Endometrial microvascular endothelial cells (primary cell): ENCODE data around the gene CDCA3. TPM values are rescaled to one million over a fixed set of nuclear protein-coding genes. Genes with fewer than 3 reads are reported as not detected.

ENCODE experiments used
- in situ Hi-C: cut with HindIII; loops from 2 replicates; pipeline ENCODE4 v1.10.0; 2017; ENCODE audit warnings: low sequenced_read_pairs, low pct_unique_long_range_greater_than_20kb; ENCODE audit errors: inconsistent ontology term
- total RNA-seq: library from RNA; depleted of rRNA; stranded (reverse); fragments of >200 nt; gene quantifications from one replicate; pipeline ENCODE4 v1.2.3, GENCODE V29; 2015; ENCODE audit errors: inconsistent ontology term

CDCA3 gene
- total RNA-seq, 1 donor from 2014 or later: 50.0 TPM

DNA sequence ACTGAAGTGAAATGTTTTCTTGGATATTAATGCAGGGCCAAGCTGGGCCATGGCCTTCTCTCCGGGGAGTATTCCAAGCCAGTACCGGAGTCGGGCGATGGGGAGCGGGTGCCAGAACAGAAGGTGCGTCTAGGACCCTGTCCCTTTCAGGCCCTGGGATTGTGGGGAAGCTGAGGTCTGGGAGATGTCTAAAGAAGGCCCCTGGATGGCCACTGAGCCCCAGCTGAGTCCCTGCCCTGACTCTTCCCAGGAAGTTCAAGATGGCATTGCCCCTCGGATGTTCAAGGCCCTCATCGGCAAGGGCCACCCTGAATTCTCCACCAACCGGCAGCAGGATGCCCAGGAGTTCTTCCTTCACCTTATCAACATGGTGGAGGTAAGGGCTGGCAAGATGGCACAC, 9.0 kb upstream of the CDCA3 start:
- in situ Hi-C loops: no loop called here

DNA sequence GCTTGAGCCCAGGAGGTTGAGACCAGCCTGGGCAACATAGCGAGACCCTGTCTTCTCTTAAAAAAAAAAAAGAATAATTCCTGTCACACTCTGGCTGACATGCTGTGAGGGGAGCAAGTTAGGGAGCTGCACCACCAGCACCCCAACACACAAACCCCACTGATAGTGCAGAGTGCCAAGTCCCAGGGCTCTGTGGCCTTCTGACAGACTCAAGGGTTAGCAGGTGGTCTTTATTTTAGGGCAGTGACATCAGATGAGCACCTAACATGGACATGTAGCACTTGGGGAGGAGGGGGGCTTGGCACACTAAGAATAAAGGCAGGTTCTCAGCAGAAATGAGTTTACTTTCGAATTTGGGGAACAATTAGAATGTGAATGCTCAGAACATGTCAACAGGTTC, 7.7 kb upstream of the CDCA3 start:
- in situ Hi-C loops: no loop called here

GRCh38 chr12:6855322-6855721, 4.2 kb upstream of the CDCA3 start:
- in situ Hi-C loops: no loop called here

DNA sequence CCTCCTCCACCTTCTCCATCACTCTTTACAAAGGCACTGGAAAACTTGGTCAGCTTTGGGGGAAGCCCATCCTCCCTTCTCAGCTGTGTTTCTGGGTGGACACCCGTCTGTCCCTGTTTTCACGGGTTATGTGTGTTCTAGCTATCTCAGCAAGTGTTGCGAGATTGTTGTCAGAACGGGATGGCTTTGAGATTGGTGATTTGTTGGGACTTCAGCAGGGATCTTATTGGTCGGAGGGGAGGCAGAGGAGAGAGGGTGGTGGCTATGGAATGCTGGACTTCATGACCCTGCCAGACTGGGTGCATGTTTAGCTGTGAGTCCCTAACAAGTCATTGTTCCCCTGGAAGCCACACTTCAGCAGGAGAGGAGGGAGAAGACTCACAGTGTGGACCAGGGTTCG, 3.0 kb upstream of the CDCA3 start:
- in situ Hi-C loops: no loop called here

- in situ Hi-C loops: no loop called here
Observed at GRCh38 chr12:6853626-6854025, 2.5 kb upstream of the CDCA3 start.

- in situ Hi-C loops: no loop called here
Observed at GRCh38 chr12:6852651-6853354, 1.7 kb upstream of the CDCA3 start.

DNA sequence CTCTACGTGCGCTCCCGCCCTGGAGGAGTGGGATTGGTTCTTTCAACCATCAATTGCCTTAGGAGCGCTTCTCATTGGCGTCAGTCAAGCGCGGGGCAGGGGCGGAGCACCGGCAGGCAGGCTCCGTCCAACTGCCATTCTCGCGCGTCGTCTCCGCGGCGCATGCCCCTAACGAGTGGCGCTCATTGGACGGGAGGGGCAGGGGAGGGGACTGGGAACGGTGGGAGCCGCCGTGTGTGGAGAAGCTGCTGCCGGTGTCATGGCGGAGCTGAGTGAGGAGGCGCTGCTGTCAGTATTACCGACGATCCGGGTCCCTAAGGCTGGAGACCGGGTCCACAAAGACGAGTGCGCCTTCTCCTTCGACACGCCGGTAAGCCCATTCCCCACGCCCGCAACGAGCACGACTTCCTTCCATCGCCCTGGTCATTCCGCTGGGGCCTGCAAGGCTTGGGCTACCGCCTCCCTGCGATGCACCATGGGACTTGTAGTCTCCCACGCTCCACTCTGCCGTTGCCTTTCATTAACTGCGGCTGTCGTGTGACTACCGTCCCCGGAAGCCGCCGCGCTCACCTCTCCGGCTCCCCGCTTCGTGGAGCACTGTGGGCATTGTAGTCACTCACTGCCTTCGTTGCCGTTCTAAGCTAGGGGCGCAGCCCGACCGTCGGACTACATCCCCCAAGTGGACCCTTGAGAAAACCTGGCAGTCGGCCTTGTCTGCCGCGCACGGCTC, 1.0 kb upstream of the CDCA3 start, which contains the start of gene USP5:
USP5 (plus strand) TSS at position 230 of the 730 bp plus-strand sequence; CDS start at position 260, 30 bp downstream.
- in situ Hi-C loops: no loop called here

DNA sequence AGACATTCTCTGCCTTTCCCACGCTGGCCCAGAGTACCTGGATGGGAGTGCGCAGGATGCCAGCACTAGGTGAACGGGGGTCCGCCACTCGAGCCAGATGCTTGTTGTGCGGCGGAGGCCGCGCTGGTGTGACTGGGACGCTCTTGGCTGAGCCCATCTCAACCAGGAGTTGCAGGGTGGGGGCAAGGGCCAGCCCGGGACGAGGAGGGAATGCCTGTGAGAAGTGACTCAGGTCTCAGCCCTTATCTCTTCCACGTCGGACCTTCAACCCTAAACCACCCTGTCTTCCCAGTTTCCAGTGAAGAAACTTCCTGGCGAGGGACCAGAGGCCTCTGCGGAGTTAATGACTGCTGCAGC, 312 bp downstream of the CDCA3 start:
- in situ Hi-C loops: no loop called here

DNA sequence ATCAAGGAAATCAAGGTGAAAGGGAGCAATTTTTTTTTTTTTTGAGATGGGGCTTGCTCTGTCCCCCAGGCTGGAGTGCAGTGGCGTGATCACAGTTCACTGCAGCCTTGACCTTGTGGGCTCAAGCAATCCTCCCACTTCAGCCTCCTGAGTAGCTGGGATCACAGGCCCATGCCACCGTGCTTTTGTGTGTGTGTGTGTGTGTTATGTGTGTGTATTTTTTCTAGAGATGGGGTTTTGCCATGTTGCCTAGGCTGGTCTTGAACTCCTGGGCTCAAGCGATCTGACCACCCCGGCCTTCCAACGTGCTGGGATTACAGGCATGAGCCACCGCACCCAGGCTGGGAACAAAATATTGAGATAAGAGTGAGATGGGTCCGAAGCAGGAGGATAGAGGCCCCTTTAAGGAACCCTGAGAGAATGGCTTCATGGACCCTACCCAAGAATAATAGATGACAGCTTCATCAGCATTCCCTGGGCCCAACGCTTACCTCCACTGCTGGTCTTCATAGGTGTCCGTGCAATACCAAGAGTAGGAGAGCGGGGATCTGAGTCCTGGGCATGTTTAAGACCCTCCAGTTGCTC, 1.0 kb downstream of the CDCA3 start:
- in situ Hi-C loops: no loop called here

- in situ Hi-C loops: no loop called here
Observed at GRCh38 chr12:6849427-6849826, 1.7 kb downstream of the CDCA3 start.

- in situ Hi-C loops: no loop called here
Observed at GRCh38 chr12:6847676-6848075, 3.4 kb downstream of the CDCA3 start.

DNA sequence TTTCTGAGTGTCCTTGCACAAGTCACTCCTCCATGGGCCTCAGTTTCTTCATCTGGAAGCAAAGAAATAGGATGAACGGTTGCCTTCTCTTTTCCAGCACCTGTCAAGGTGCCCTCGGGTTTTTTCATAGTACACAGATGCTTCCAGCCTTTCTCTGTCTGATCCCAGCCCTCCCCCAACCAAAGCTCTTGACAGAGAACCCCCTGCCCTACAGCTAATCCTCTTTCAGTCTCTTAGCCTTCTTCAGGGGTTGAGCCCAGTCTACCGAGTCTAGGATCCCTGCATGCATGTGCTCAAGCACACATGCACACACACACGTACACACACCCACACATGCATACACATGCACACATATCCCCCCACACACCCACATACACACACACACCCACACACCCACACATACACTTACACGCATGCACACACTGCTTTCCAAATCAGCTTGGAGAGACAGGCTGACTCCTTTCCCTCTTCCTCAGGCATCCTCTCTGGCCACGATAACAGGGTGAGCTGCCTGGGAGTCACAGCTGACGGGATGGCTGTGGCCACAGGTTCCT, 4.7 kb downstream of the CDCA3 start:
- in situ Hi-C loops: no loop called here

- in situ Hi-C loops: no loop called here
Observed at GRCh38 chr12:6845395-6845794, 5.7 kb downstream of the CDCA3 start.

DNA sequence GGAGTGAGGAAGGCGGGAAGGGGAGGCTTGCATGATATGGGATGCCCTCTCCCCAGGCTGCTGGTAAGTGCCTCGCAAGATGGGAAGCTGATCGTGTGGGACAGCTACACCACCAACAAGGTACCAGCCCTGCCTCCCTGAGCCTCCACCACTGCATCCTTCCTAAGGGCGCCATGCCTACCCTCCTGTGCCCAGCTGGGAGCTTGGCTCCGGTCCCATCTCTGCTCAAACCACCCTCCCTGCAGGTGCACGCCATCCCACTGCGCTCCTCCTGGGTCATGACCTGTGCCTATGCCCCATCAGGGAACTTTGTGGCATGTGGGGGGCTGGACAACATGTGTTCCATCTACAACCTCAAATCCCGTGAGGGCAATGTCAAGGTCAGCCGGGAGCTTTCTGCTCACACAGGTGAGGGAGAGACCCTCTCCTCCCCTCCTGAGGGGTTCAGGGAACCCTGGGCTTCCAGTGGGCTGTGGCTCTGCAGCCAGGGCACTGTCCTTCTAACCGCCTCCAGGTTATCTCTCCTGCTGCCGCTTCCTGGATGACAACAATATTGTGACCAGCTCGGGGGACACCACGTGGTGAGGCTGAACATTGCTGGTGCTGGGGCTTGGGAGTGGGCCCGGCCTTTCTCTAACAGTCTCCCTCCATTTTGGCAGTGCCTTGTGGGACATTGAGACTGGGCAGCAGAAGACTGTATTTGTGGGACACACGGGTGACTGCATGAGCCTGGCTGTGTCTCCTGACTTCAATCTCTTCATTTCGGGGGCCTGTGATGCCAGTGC, 7.8 kb downstream of the CDCA3 start:
- in situ Hi-C loops: no loop called here

GRCh38 chr12:6842075-6842474, 9.0 kb downstream of the CDCA3 start:
- in situ Hi-C loops: no loop called here

DNA sequence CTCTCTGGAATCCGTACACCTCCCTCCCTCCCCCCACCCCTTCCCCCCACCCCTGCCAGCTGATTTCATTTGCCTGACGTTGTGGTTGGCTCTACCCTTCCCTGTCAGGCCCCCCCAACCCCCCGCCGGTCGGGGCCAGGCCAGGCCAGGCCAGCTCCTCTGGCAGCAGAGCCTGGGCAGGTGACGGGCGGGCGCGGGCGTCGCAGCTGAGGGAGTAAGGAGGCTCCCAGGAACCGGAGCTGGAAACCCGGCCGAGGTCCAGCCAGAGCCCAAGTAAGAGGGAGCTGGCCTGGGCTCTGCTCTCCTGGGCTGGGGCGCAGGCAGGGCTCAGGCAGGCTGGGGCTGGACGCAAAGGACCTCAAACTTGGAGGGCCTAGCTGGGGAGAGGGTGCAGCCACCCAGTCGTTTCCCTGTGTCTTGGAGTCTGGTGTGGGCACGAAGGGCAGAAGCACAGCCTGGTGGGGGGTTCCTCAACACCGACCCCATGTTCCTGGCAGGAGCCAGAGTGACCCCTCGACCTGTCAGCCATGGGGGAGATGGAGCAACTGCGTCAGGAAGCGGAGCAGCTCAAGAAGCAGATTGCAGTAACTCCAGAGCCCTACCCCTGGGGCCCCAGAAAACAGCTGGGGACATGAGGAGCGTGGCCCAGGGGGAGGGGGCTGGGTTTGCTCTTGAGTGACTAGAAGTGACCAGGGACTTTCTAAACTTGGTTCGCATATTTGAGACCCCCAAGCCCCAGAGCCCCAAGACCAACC, 10.1 kb downstream of the CDCA3 start, which contains the start of gene GNB3:
GNB3 (plus strand) TSS at position 165 of the 755 bp plus-strand sequence; CDS start at position 528, 363 bp downstream.
- in situ Hi-C loops: no loop called here

GRCh38 chr12:6840330-6840729, 10.8 kb downstream of the CDCA3 start:
- in situ Hi-C loops: no loop called here

GRCh38 chr12:6839482-6840201, 11.4 kb downstream of the CDCA3 start:
- in situ Hi-C loops: no loop called here
